Activated CD4-positive, alpha-beta T cell treated with anti-CD3 and anti-CD28 coated beads, Interleukin-10, Interleukin-2, amounts not matched to agents 100 ng/mL and 50 ng/mL, durations not matched to agents 16 hours and 8 hours (primary cell): ENCODE data around the gene EIF4EBP3.
"Not testable (repeated sequence)": the region's sequence is repeated elsewhere in the genome, so short reads cannot be mapped to it uniquely, and the experiment has no call there.

Source experiments
- DNase-seq: peaks from one replicate; pipeline ENCODE4 v3.0.0-alpha.2; 2020

The EIF4EBP3 gene

GRCh38 chr5:140557965-140558364 is 10.5 kb downstream of the EIF4EBP3 start:
- no peak for DNase-seq

DNA sequence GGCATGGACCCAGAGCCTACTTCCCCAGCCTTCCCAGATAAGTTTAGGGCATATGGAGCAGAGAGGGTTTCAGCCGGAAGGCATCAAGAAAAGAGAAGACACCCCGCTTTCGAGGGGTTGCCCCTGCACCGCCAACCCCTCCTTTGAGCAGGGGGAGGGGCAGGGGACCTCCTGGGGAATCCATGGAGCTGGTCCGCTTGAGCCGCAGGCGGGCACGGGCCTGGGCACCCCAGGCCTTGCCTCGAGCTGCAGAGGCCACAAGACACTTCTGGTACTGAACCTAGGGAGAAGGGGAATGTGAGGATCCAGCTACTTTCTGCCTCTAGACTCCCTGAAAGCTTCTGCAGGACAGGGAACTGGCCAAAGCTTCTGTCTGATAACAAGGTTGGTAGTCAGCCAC is 11.1 kb downstream of the EIF4EBP3 start:
- DNase-seq, result no peak

DNA sequence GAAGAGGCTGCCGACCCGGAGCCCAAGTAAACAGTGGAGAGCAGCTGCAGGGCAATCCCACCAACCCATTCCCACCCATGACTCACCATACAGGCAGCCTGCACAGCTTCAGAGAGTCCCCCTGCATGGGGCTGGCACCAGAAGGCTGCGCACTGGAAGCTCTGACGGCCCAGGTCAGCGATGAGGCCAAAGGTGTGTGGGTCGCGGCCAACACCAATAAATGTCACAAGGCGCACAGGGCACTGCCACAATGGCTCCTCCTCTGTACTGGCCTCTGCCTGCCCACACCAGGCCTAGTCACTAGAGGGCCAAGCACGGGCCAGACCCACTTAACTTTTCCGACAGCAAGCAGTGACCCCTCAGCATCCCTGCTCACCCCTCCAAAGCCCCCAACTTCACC is 12.8 kb downstream of the EIF4EBP3 start:
- no peak for DNase-seq

GRCh38 chr5:140561753-140562523 is 14.5 kb downstream of the EIF4EBP3 start:
- no peak for DNase-seq

DNA sequence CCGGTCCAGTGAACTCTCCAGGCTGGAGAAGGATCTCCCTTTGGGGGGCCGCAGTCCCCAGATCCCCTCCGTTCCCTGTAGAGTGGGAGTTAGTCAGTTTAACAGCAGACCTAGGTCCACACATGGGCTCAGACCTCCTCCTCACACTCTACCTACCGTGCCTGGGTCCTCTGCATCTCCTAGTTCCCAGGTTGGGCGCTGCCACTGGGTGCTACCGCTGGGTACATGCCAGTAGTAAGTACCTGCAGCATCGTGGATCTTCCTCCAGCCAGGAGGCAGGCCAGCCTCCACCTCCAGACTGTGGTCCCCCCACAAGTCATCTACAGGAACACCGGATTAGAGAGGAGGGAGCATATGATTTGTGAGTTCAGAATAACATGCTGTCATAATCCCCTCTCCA is 16.1 kb downstream of the EIF4EBP3 start:
- no peak for DNase-seq

DNA sequence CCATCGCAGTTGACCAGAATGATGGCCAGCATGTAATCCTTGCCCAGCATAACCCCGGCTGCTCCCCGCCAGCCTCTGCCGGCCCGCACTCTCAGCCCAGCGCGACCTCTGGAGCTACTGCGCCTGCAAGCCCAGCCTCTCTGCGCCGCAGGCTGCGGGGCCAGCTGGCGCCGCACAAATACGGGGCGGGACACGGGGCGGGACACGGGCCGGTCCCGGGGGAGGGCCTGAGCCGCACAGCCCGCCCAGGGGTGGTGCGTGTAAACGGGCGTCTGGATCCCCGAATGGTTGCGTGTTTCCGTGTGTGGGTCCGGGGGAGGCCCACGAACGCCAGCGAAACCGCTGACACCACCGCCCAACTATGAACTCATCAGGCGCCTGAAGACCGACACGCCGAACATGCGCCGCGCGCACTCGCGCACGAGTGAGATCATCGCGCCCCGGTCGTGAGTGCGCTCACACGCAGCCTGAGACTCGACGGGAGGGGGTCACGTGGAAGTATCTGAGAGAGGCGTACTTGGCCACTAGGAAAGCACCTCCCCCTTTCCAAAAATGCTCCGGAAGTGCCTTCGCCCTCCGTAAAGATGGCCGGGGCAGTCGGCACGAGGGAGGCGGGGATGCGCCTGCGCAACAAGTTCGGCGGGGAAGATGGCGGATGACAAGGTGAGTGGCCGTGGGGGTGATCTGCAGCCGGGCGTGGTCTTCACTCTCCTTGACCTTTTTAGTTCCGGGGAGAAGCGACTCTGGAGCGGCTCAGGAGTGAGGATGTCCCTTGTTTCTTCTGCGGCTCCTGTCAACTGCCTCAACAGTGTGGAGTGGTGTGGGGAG is 16.9 kb downstream of the EIF4EBP3 start, which contains the start of the genes APBB3 and SLC35A4:
APBB3 (minus strand) TSS at position 403 of the 828 bp plus-strand sequence; CDS start at position 50, 353 bp downstream.
SLC35A4 (plus strand) TSS at position 633 of the 828 bp plus-strand sequence. CDS start 2,342 bp downstream, outside the sequence.
- peak; percentile 99 for DNase-seq

DNA sequence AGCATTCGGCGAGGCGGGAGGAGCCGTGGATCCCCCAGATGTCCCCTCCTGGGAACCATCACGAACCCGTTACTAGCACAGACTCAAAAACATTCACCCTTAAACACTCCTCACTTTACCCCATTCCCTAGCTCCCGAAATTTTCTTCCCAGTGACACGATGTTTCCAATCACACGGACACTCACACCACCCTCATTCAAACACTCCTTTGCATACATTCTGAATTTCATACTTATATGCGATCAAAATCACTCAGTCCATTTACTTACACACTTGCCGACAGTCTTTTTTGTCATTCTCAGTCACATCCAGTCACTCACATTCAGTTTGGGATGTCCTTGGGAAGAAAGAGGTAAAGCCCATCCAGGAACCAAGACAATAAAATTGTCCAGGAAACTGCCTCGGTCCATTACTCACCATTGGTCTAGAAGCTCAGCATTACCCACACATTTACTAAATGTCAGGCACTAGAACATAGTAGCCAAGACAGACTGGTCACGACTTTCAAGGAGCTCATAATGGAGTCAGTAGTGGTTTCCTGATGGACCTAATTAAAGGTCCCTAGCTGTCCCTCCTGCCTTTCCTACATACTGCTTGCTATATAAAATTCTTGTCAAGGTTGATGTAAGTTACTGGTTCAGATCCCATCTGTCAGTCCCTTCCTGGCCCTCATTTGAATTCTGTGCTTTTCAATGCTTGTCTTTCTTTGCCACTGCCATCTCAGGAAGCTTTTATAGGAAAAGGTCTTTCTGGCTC is 17.7 kb downstream of the EIF4EBP3 start:
- no peak for DNase-seq

- DNase-seq, result no peak
These were observed 18.3 kb downstream of the EIF4EBP3 start for GRCh38 chr5:140565780-140566095.

DNA sequence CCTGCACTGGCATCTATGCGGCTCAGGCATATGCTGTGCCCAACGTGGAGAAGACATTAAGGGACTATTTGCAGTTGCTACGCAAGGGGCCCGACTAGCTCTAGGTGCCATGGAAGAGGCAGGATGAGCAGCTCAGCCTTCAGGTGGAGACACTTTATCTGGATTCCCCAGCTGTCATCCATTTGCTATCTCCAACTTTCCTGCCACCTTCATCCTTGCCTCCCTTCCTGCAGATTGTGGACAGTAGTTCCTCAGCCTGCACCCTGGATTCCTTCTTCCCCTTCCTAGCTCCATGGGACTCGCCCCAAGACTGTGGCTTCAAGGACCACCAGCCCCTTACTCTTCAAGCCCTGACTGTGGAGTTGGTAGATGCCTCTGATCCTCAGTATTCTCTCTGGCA is 19.2 kb downstream of the EIF4EBP3 start:
- no peak for DNase-seq

GRCh38 chr5:140567136-140567818 is 19.8 kb downstream of the EIF4EBP3 start:
- no peak for DNase-seq

- no peak for DNase-seq
These were observed 20.4 kb downstream of the EIF4EBP3 start for GRCh38 chr5:140567871-140568270.

GRCh38 chr5:140568443-140569063 is 21.1 kb downstream of the EIF4EBP3 start:
- DNase-seq, result no peak

DNA sequence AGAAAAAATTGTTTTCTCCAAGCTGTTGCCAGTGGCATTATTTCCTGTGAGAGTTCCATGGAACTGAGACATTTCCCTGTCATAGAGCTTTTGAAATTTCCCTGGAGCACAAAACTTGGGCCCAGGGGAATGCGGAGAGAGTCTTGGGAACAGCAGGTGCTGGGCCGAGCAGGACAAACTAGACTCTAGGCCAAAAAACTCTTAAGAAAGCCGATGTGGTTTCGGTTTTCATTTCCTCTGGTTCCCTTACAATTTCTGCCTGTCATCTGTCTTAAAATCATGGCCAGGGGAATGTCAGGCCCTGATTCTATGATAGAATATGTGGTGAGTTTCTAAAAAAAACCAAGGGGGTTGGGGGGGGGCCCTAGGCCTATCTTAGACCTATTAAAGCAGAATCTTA is 21.7 kb downstream of the EIF4EBP3 start:
- no peak for DNase-seq

DNA sequence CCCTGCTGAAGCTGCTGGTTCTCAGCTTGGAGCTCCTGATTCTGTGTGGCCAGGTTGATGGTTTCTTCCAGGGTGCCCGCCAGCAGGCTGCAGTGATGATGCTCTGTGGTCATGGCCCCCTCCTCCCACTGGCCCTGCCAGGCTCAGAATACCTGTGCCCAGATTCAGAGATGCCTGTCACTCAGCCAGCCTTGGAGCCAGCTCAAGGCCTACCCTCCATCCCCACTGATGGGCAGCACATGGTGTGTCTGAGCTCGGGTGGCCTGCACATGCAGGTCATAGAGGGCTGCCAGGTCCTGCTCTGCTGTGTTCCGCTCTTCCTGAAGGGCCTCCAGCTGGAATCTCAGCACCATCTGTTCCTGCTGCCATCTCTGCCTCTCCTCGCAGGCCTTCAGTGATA is 22.6 kb downstream of the EIF4EBP3 start:
- no peak for DNase-seq

DNA sequence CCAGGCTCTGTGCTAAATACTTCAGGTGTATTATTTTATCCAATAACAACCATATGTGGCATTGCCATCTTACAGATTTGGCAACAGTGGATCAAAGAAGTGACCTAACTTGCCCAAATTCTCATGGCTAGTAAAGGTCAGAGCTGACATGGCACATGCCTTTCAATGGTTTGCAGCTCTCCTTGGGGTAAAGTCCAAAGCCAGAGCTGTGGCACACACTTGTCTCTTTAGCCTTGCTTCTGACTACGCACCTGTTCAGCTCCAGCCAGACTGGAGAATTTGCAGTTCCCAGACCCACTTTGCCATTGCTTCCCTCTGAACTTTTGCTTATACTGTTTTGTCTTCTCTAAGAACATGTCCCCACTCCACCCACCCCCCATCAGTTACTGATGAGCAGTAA is 23.0 kb downstream of the EIF4EBP3 start:
- no peak for DNase-seq

- no peak for DNase-seq
These were observed 23.6 kb downstream of the EIF4EBP3 start for GRCh38 chr5:140571105-140571504.

- DNase-seq, result no peak
These were observed 26.2 kb downstream of the EIF4EBP3 start for GRCh38 chr5:140573683-140574082.

GRCh38 chr5:140574165-140574564 is 26.7 kb downstream of the EIF4EBP3 start:
- DNase-seq, result no peak

DNA sequence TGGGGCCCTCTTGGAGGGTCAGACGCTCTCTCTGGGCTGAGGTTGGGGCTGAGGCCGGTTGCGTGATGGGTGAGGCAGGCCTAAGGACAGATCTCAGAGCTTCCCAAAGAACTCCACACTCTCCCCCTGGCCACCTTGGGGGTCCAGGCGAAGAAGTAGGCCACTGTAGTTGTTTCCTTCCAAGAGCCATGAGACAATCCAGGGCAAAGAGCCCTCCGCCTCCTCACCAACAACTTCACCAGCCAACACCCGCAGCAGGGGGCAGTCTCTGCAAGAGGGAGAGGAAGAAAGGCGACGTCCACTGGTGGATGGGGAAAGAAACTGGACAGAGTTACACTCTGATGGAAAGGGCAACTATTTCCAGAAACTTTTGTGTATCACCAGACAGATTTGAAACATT is 27.8 kb downstream of the EIF4EBP3 start:
- DNase-seq, result no peak

DNA sequence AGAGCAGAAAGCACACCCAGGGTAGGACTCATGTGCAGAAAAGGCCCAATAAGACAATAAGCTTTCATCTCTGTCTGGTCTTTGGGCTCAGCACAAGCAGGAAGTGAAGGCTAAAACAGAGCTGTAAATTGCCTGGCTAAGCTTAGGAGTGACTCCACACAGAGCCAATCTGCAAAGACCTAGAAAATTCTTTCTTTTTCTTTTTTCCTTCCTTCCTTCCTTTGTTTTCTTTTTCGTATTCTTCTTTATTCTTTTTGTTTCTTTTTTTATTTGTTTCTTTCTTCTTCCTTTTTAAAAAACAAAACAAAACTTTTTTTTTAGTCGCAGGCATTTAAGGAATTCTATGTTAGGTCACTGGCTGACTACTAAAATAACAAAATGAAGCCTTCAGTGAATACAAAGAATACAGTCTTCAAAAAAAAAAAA is 29.3 kb downstream of the EIF4EBP3 start:
- DNase-seq, result no peak

DNA sequence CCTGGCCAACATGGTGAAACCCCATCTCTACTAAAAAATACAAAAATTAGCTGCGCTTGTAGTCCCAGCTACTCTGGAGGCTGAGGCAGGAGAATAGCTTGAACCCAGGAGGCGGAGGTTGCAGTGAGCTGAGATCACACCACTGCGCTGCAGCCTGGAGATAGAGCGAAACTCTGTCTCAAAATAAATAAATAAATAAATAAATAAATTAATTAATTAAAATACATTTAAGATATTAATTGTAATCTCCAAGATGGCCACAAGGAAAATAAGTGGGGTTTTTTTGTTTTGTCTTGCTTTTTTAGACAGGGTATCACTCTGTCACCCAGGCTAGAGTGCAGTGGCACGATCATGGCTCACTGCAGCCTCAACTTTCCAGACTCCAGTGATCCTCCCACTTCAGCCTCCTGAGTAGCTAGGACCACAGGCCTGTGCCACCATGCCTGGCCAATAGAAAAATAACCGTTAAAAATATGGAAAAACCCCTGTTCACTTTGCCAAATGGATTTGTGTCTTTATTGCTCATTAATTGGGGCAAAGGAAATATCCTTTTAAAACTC is 31.8 kb downstream of the EIF4EBP3 start:
- not testable (repeated sequence) for DNase-seq

GRCh38 chr5:140587495-140587894 is 40.0 kb downstream of the EIF4EBP3 start:
- no peak for DNase-seq
